ENCODE results near the gene KSR1. TPM values are rescaled to one million over a fixed set of nuclear protein-coding genes. Genes with fewer than 3 reads are reported as not detected.

KSR1 gene
- total and polyA plus RNA-seq, 2 of the 8 experiments (the other 6 are each of a cell fraction or from before 2014, with no cell fraction given) = 14.1 to 34.7 TPM

DNA sequence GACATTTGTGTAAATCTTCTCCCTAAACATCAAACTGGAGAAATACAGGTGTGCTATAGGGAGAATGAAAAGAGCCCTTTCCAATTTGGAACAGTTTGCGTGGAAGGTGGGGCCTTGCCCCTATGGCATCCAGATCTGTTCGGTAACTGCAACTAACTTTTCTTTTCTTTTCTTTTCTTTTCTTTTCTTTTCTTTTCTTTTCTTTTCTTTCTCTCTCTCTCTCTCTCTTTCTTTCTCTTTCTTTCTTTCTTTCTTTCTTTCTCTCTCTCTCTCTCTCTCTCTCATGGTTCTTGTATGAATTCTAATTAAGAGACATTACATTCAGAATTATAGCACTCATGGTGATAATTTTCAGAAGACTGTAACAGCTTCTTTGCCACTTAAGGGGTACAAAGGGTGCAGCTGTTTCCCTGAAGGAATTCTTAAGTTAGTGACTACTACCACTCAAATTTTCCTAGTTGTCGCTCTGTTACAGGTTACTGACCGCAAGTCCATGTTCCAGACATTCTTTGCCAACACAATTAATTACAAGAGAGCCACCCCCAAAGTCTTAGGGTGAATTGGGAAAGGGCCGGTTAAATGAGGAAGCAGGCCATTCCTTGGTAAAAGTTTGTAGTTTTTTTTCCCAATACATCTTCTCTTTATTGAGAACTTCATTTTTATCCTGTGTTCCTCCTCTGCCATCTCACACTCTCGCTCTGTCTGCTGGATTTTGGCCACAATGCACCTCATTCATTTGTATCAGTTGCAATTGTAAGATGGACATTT is 69.8 kb downstream of the KSR1 start (continued):
- TF ChIP-seq NANOG (IDR thresholded peaks at IDR 0.05; ENCODE audit: insufficient read depth, low read depth, low read length, poor library complexity, severe bottlenecking) = no peak
- no peak for TF ChIP-seq RNF2 (IDR thresholded peaks at IDR 0.05; ENCODE audit: borderline replicate concordance, low read depth, low read length, missing control alignments, poor library complexity, severe bottlenecking)
- TF ChIP-seq KDM1A (IDR thresholded peaks at IDR 0.05; ENCODE audit: borderline replicate concordance, low read length) = no peak
- no peak for TF ChIP-seq GTF2F1 (IDR thresholded peaks at IDR 0.05; ENCODE audit: borderline replicate concordance, low read depth, low read length)
- TF ChIP-seq KDM4A (IDR thresholded peaks at IDR 0.05; ENCODE audit: low read depth, low read length, severe bottlenecking) = no peak
- TF ChIP-seq ASH2L (IDR thresholded peaks at IDR 0.05; ENCODE audit: low read length) = no peak
- no peak for TF ChIP-seq BCL11A (IDR thresholded peaks at IDR 0.05; ENCODE audit: low read depth in 2 of 2, low read length in 2 of 2)
- no peak for TF ChIP-seq PHF8 (conservative IDR thresholded peaks at IDR 0.05; ENCODE audit: low read depth, low read length)
- TF ChIP-seq POLR2A (IDR thresholded peaks at IDR 0.05; ENCODE audit: control extremely low read depth in 1 of 2, low read depth in 2 of 2, low read length in 2 of 2) = no peak
- TF ChIP-seq, protein P1, sequence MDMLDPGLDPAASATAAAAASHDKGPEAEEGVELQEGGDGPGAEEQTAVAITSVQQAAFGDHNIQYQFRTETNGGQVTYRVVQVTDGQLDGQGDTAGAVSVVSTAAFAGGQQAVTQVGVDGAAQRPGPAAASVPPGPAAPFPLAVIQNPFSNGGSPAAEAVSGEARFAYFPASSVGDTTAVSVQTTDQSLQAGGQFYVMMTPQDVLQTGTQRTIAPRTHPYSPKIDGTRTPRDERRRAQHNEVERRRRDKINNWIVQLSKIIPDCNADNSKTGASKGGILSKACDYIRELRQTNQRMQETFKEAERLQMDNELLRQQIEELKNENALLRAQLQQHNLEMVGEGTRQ (IDR thresholded peaks at IDR 0.05; ENCODE audit: low read length) = no peak

All from H1 (cell line).